Neural cell (in vitro differentiated cells): ENCODE measurements around the gene MYOG.

Experiments
- MXI1 ChIP-seq: fragments of 450-650 bp; conservative IDR thresholded peaks from 2 replicates; pipeline ENCODE4 v1.6.1; 2014; ENCODE audit warnings: antibody characterized with exemption, mild to moderate bottlenecking; ENCODE audit not compliant: poor library complexity, severe bottlenecking
- TF ChIP-seq, protein P1 (sequence below): fragments of 450-650 bp; IDR thresholded peaks from 2 replicates; pipeline ENCODE4 v1.5.1; 2014; ENCODE audit warnings: antibody characterized with exemption, mild to moderate bottlenecking, moderate library complexity; ENCODE audit not compliant: poor library complexity, severe bottlenecking

DNA sequence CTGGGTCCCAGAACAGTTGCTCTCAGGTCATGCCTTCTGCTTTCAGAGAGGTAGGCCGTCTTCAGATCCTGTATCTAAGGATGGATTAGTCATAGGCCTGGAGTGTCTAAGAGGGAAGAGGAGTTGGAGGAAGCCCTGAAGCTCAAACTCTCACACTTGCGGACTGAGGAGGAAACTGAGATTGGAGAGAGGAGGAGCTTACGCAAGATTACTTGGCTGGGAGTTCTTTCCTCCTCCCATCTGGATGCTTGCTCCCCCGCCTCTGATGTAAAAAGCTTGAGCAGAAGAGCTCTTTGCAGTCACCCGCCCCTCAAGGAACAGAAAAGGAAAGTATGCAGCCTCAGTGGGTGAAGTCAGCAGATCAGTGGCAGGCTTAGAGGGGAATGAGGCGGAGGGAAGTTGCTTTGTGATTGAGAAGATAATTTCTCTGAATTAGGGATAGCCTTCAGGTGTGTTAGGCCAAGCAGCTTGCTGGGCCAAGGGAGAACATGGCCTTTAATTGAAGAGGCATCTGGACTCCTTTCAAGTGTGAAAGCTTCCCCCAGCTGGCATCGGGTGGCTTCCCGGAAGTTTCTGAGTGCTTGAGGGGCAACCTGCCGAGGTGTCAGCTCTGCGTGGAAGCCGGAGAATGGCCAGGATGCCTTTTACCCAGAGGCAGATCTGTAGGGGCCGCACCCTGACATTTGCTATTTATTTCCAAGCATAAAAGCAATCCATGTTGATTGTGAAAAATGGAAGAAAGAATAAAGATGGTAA lies 48.3 kb upstream of the MYOG start:
- TF ChIP-seq, protein P1, sequence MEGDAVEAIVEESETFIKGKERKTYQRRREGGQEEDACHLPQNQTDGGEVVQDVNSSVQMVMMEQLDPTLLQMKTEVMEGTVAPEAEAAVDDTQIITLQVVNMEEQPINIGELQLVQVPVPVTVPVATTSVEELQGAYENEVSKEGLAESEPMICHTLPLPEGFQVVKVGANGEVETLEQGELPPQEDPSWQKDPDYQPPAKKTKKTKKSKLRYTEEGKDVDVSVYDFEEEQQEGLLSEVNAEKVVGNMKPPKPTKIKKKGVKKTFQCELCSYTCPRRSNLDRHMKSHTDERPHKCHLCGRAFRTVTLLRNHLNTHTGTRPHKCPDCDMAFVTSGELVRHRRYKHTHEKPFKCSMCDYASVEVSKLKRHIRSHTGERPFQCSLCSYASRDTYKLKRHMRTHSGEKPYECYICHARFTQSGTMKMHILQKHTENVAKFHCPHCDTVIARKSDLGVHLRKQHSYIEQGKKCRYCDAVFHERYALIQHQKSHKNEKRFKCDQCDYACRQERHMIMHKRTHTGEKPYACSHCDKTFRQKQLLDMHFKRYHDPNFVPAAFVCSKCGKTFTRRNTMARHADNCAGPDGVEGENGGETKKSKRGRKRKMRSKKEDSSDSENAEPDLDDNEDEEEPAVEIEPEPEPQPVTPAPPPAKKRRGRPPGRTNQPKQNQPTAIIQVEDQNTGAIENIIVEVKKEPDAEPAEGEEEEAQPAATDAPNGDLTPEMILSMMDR, result no peak
- TF ChIP-seq MXI1, result no peak
